GM12878 (cell line): Measurements from ENCODE around the gene SVBP. TPM values are rescaled to one million over a fixed set of nuclear protein-coding genes. Genes with fewer than 3 reads are reported as not detected.

Experiments
- ATAC-seq: fragments of 200-7000 bp; cut with Tn5 transposase; 3 replicates; pipeline ENCODE4 v1.9.1; 2020; ENCODE audit warnings: mild to moderate bottlenecking, moderate library complexity
- BruUV-seq: library from RNA; stranded (reverse); fragments of 400-500 nt; replicated peaks from 2 replicates; lab custom pipeline; 2021; lab: Mats Ljungman, UMichigan
- CTCF ChIA-PET: fragments of 300-600 bp; sonication (Branson Sonifier 250); formaldehyde crosslinking; extraction: SDS; loops from one replicate; lab custom pipeline; 2021; ENCODE audit warnings: inconsistent platforms; lab: Yijun Ruan, JAX
- POLR2A ChIA-PET: fragments of 350-600 bp; formaldehyde crosslinking; extraction: SDS; loops from one replicate; lab custom pipeline; 2021; ENCODE audit warnings: inconsistent platforms; lab: Charles Lee
- RAD21 ChIA-PET: fragments of 300-600 bp; sonication (Branson Sonifier 250); formaldehyde crosslinking; loops from one replicate; lab custom pipeline; 2023; ENCODE audit warnings: antibody characterized with exemption; ENCODE audit not compliant: unreplicated experiment; lab: Charles Lee
- SMC1A ChIA-PET: fragments of 300-600 bp; sonication (Branson Sonifier 250); formaldehyde crosslinking; loops from one replicate; lab custom pipeline; 2023; ENCODE audit not compliant: unreplicated experiment, uncharacterized antibody; lab: Charles Lee
- DNase-seq: peaks from one replicate; pipeline ENCODE4 v3.0.0-alpha.2; 2011; ENCODE audit warnings: low read depth, low spot score
- FAIRE-seq: peaks from 3 replicates; lab custom pipeline; 2011; peaks lifted over from hg19 to GRCh38; lab: Jason Lieb, UNC
- H2AFZ ChIP-seq: 2 replicates; pipeline ENCODE4 v1.6.0; 2011; ENCODE audit warnings: low read depth, low read length, control low read depth; ENCODE audit not compliant: control insufficient read depth
- H3K27ac ChIP-seq: 2 replicates; pipeline ENCODE4 v1.5.1; 2011; ENCODE audit warnings: control low read depth; ENCODE audit not compliant: control insufficient read depth, insufficient read depth
- H3K27me3 ChIP-seq, 2 experiments: replicated peaks in 1 of 2; 2 replicates each; pipeline versions ENCODE4 v1.6.0 to v1.6.1; 2011; ENCODE audit warnings: low read length in 1 of 2; ENCODE audit not compliant: control insufficient read depth in 2 of 2, insufficient read depth in 2 of 2
- H3K36me3 ChIP-seq, 2 experiments: 2 replicates each; pipeline ENCODE4 v1.5.1; 2011; ENCODE audit warnings: low read length in 1 of 2; ENCODE audit not compliant: control insufficient read depth in 2 of 2, insufficient read depth in 2 of 2
- H3K4me1 ChIP-seq: 2 replicates; pipeline ENCODE4 v1.6.1; 2011; ENCODE audit warnings: mild to moderate bottlenecking, low read length, moderate library complexity, mixed read lengths; ENCODE audit not compliant: control insufficient read depth, insufficient read depth
- H3K4me2 ChIP-seq: 2 replicates; pipeline ENCODE4 v1.6.0; 2011; ENCODE audit warnings: control low read depth; ENCODE audit not compliant: control insufficient read depth, insufficient read depth
- H3K4me3 ChIP-seq: fragments of 200-600 bp; sonication (generic); 2 replicates; pipeline ENCODE4 v1.5.1; 2016
- H3K79me2 ChIP-seq: 2 replicates; pipeline ENCODE4 v1.6.0; 2011; ENCODE audit warnings: low read length; ENCODE audit not compliant: control insufficient read depth, insufficient read depth
- H3K9ac ChIP-seq: 2 replicates; pipeline ENCODE4 v1.8.0; 2011; ENCODE audit warnings: low read length, control low read depth, mixed read lengths; ENCODE audit not compliant: control insufficient read depth, insufficient read depth
- H3K9me3 ChIP-seq: replicated peaks from 3 replicates; pipeline ENCODE4 v1.5.1; 2011; ENCODE audit warnings: mild to moderate bottlenecking, low read length; ENCODE audit not compliant: control insufficient read depth, insufficient read depth
- H4K20me1 ChIP-seq: 2 replicates; pipeline ENCODE4 v1.6.0; 2011; ENCODE audit not compliant: control insufficient read depth, insufficient read depth
- BRCA1 ChIP-seq: IDR thresholded peaks from 2 replicates; pipeline ENCODE4 v1.6.1; 2011; ENCODE audit warnings: low read depth, low read length, improper control_type of control experiment
- NFYA ChIP-seq: IDR thresholded peaks from 2 replicates; pipeline ENCODE4 v1.6.1; 2011; ENCODE audit warnings: low read depth, mild to moderate bottlenecking, low read length, improper control_type of control experiment, borderline replicate concordance
- SPI1 ChIP-seq: IDR thresholded peaks from 2 replicates; pipeline ENCODE4 v1.6.1; 2011; ENCODE audit warnings: low read depth, mild to moderate bottlenecking, low read length, moderate library complexity, borderline replicate concordance; ENCODE audit not compliant: insufficient read depth
- TCF3 ChIP-seq: IDR thresholded peaks from 2 replicates; pipeline ENCODE4 v1.6.1; 2012; ENCODE audit warnings: low read depth, mild to moderate bottlenecking, low read length, borderline replicate concordance; ENCODE audit not compliant: insufficient read depth
- WGBS: methylation state at CpG from one replicate; pipeline ENCODE4 v1.1.6; 2016; ENCODE audit warnings: low lambda C conversion rate; ENCODE audit not compliant: insufficient replicate concordance, insufficient coverage; ENCODE audit errors: missing lambda C conversion rate; 5-methylcytosine and 5-hydroxymethylcytosine counted together
- in situ Hi-C: fragments of 300-500 bp; cut with MboI; formaldehyde crosslinking; loops from 9 replicates; pipeline ENCODE4 v1.14.3; 2018; ENCODE audit warnings: mixed read lengths
- intact Hi-C: fragments of 100-400 bp; cut with micrococcal nuclease; formaldehyde crosslinking; loops from one replicate; pipeline ENCODE4 v1.14.2; 2022; ENCODE audit not compliant: unreplicated experiment
- polyA plus RNA-seq, 11 experiments: library from polyadenylated mRNA; depleted of rRNA in 4 of 11; unstranded in 6 of 11; stranded (reverse) in 5 of 11; fragments of >200 nt; fragmentation: Nextera tagmentation in 4 of 11; fragmentation: Illumina TruSeq in 1 of 11; extraction: Ambion mirVana in 4 of 11; extraction: Trizol in 1 of 11; gene quantifications; 1 replicate in 1 of 11; 2 replicates in 10 of 11; pipeline versions ENCODE4 v1.2.1 to v1.2.3, GENCODE V29; 2011 to 2016; ENCODE audit warnings: inconsistent platforms in 2 of 11, missing spikeins in 2 of 11, low read depth in 1 of 11
- total RNA-seq, 4 experiments: library from RNA; depleted of rRNA in 3 of 4; stranded (reverse); fragments of >200 nt in 3 of 4; fragmentation: Illumina TruSeq in 1 of 4; extraction: Trizol in 1 of 4; gene quantifications; 2 replicates each; pipeline versions ENCODE4 v1.2.1 to v1.2.3, GENCODE V29; 2013 to 2021

Gene SVBP
- total and polyA plus RNA-seq, 10 of the 15 experiments (the other 5 are each of a cell fraction or from before 2014, with no cell fraction given) = 12.6 to 29.5 (median 19.8) TPM

GRCh38 chr1:42838482-42839190, 21.4 kb upstream of the SVBP start:
- H4K20me1 ChIP-seq = no peaks in the 10 kb centered on the region
- DNase-seq (no peak), FAIRE-seq (peak; percentile 18), ATAC-seq (peak; percentile 75)
- H3K36me3 ChIP-seq = no peaks in the 10 kb centered on the region
- H3K79me2 ChIP-seq = no peaks in the 10 kb centered on the region
- H3K4me3 ChIP-seq = 0 out of 2 replicates have a peak overlapping the region, but pooled peaks have one; percentile 7
- peaks cover 12% of the 10 kb centered on the region for H3K4me1 ChIP-seq
- 75% methylated on average over 7 of the region's 7 CpGs for WGBS
- H3K4me2 ChIP-seq = peak overlapping the region; percentile 69
- in situ Hi-C loops = no loop called here
- peak overlapping the region; percentile 26; the same call in 1 of the 2 replicates for H3K27ac ChIP-seq
- peak overlapping the region; percentile 63 for H2AFZ ChIP-seq
- ChIA-PET SMC1A (interaction anchor here (1.0 to 1.7 kb wide), 5 partner anchors 9 to 24 kb away, joined by 3 to 25 read pairs (median 4); partner anchors contain the start of genes SVBP and ZNF691), POLR2A (interaction anchor here (1.0 to 1.1 kb wide), 3 partner anchors 8 to 72 kb away, joined by 3 to 5 read pairs (median 4); partner anchors contain the start of genes C1orf50, P3H1 and ZNF691), RAD21 (interaction anchor here (0.6 to 1.5 kb wide), 4 partner anchors 9 to 529 kb away, joined by 3 to 5 read pairs (median 4); partner anchors contain the start of genes ELOVL1 and SVBP), CTCF (interaction anchor here (0.9 to 2.1 kb wide), 4 partner anchors 8 to 235 kb away, joined by 4 to 8 read pairs (median 5); partner anchors contain the start of gene ZNF691)
- H3K9ac ChIP-seq = no peak overlapping the region
- H3K9me3 ChIP-seq = no peaks in the 10 kb centered on the region
- no peaks in the 10 kb centered on the region for H3K27me3 ChIP-seq
- intact Hi-C loops = no loop called here
- TF ChIP-seq BRCA1 = no peak
- no peak for TF ChIP-seq TCF3
- no peak for TF ChIP-seq NFYA
- TF ChIP-seq SPI1 = peak; percentile 47; the same call in 1 of the 2 replicates
- no TSS peak for BruUV-seq
